Glutamatergic neuron (in vitro differentiated cells): Measurements from ENCODE around the gene ASTN2. TPM values are rescaled to one million over a fixed set of nuclear protein-coding genes. Genes with fewer than 3 reads are reported as not detected.

Experiments used
- DNase-seq: peaks from one replicate; pipeline ENCODE4 v3.0.0; 2022
- H3K27ac Mint-ChIP-seq: one replicate; pipeline ENCODE4 v1.8.0; 2020; ENCODE audit warnings: mild to moderate bottlenecking, mixed read lengths, inconsistent platforms; ENCODE audit not compliant: unreplicated experiment
- H3K27me3 Mint-ChIP-seq: one replicate; pipeline ENCODE4 v1.8.0; 2020; ENCODE audit warnings: mild to moderate bottlenecking, moderate library complexity, mixed read lengths, inconsistent platforms; ENCODE audit not compliant: unreplicated experiment
- H3K36me3 Mint-ChIP-seq: one replicate; pipeline ENCODE4 v1.8.0; 2020; ENCODE audit warnings: mild to moderate bottlenecking, mixed read lengths, inconsistent platforms; ENCODE audit not compliant: unreplicated experiment
- H3K4me1 Mint-ChIP-seq: one replicate; pipeline ENCODE4 v1.8.0; 2020; ENCODE audit warnings: mild to moderate bottlenecking, low read depth, mixed read lengths, inconsistent platforms; ENCODE audit not compliant: unreplicated experiment
- H3K4me3 Mint-ChIP-seq: one replicate; pipeline ENCODE4 v1.8.0; 2020; ENCODE audit warnings: mild to moderate bottlenecking, mixed read lengths, inconsistent platforms; ENCODE audit not compliant: unreplicated experiment
- H3K9me3 Mint-ChIP-seq: one replicate; pipeline ENCODE4 v1.8.0; 2020; ENCODE audit warnings: mild to moderate bottlenecking, moderate library complexity, mixed read lengths, inconsistent platforms; ENCODE audit not compliant: unreplicated experiment
- total RNA-seq: library from RNA; stranded (reverse); fragmentation: NEBNext Ultra II Directional; extraction: Animal tissue kit (Norgen Biotek cat#: 25700); gene quantifications from one replicate; pipeline ENCODE4 v1.2.1, GENCODE V29; 2021; ENCODE audit not compliant: unreplicated experiment
- TF ChIP-seq, protein P1 (sequence below): fragments of 200-600 bp; sonication (generic); IDR thresholded peaks from one replicate; pipeline ENCODE4 v1.5.0; 2021; ENCODE audit not compliant: partially characterized antibody, unreplicated experiment

The ASTN2 gene
- total RNA-seq, 1 donor from 2014 or later, result 134 TPM

GRCh38 chr9:117187498-117187897, 227.4 kb downstream of the ASTN2 start:
- TF ChIP-seq, protein P1, sequence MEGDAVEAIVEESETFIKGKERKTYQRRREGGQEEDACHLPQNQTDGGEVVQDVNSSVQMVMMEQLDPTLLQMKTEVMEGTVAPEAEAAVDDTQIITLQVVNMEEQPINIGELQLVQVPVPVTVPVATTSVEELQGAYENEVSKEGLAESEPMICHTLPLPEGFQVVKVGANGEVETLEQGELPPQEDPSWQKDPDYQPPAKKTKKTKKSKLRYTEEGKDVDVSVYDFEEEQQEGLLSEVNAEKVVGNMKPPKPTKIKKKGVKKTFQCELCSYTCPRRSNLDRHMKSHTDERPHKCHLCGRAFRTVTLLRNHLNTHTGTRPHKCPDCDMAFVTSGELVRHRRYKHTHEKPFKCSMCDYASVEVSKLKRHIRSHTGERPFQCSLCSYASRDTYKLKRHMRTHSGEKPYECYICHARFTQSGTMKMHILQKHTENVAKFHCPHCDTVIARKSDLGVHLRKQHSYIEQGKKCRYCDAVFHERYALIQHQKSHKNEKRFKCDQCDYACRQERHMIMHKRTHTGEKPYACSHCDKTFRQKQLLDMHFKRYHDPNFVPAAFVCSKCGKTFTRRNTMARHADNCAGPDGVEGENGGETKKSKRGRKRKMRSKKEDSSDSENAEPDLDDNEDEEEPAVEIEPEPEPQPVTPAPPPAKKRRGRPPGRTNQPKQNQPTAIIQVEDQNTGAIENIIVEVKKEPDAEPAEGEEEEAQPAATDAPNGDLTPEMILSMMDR, result no peak
- no peak for DNase-seq
- Mint-ChIP-seq H3K36me3 (no peaks in the 10 kb centered on the region), H3K27me3 (peaks cover 8% of the 10 kb centered on the region), H3K27ac (no peak overlapping the region), H3K4me1 (peaks cover 38% of the 10 kb centered on the region), H3K4me3 (no peak overlapping the region), H3K9me3 (peaks cover 6% of the 10 kb centered on the region)

GRCh38 chr9:117184173-117184572, 230.7 kb downstream of the ASTN2 start:
- peaks cover 36% of the 10 kb centered on the region for H3K4me1 Mint-ChIP-seq
- peak; percentile 34 for DNase-seq
- peaks cover 10% of the 10 kb centered on the region for H3K9me3 Mint-ChIP-seq
- H3K27ac Mint-ChIP-seq, result peak overlapping the region; percentile 85
- H3K4me3 Mint-ChIP-seq, result peak overlapping the region; percentile 14
- peaks cover 7% of the 10 kb centered on the region for H3K27me3 Mint-ChIP-seq
- TF ChIP-seq, protein P1, result no peak
- peaks cover 11% of the 10 kb centered on the region for H3K36me3 Mint-ChIP-seq

GRCh38 chr9:117182046-117182445, 232.8 kb downstream of the ASTN2 start:
- H3K4me1 Mint-ChIP-seq, result peaks cover 42% of the 10 kb centered on the region
- H3K36me3 Mint-ChIP-seq, result peaks cover 11% of the 10 kb centered on the region
- peaks cover 7% of the 10 kb centered on the region for H3K27me3 Mint-ChIP-seq
- no peak overlapping the region for H3K4me3 Mint-ChIP-seq
- DNase-seq, result no peak
- peaks cover 9% of the 10 kb centered on the region for H3K9me3 Mint-ChIP-seq
- no peak overlapping the region for H3K27ac Mint-ChIP-seq
- TF ChIP-seq, protein P1, result no peak

DNA sequence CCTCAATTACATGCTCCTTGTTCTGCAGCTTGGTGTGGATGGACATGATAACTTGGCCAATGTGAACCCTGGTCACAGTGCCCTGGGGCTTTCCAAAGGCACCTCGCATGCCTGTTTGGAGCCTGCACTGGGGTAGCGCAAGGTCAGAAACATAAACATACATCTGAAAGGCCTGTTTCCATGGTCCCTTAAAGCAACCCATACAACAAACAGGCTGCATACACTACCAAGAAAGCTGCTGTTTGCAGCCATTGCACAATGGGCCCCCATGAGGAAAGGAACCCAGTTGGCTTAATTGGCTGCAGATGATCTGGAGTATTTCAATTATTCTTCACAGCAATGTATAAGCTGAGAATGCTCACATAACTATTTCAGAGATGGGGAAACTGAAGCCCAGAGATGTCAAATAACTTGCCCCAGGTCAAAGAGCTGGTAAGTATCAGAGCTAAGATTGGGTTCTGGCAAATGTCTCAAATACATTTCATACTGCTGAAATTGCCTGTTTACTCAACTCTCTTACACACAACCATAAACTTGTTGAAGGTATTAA, 233.9 kb downstream of the ASTN2 start:
- Mint-ChIP-seq H3K27me3 (peaks cover 7% of the 10 kb centered on the region), H3K4me1 (peaks cover 42% of the 10 kb centered on the region), H3K36me3 (peaks cover 11% of the 10 kb centered on the region), H3K4me3 (no peak overlapping the region), H3K27ac (no peak overlapping the region), H3K9me3 (peaks cover 9% of the 10 kb centered on the region)
- TF ChIP-seq, protein P1, result no peak
- DNase-seq, result no peak

DNA sequence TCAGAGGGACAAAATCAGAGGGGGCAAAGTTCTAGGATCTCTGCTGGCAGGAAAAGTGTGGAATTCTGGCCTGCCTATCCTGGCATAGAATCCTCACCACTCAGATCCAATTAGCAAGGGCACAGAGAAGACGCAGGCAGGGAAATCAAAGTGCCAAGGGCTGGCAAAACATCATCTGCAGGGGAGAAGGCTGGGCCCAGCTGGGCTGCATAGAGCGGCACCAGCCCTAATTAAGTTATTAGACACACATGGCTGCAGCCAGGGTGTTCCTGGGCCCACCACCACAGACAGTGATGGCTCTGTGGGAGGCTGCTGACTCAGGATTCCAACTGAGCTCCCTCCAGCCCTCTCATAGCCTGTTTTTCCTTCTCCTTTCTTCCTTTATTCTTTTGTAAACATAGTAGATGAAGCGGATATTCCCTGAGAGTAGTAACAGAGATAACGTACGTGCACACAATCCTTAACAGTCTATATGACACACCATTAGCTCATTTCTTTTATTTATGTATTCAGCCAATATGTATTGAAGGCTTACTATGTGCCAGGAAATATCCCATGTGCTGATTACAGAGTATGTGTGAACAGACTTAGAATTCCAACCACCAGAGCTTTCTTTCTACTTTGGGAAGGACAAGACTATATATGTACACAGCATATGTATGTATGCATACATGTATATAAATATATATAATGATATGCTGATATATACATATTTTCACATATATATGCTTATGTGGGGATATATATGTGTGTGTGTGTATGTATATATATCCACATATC, 236.1 kb downstream of the ASTN2 start:
- TF ChIP-seq, protein P1, result no peak
- Mint-ChIP-seq H3K9me3 (peaks cover 9% of the 10 kb centered on the region), H3K4me3 (no peak overlapping the region), H3K27ac (peak overlapping the region; percentile 10), H3K4me1 (peaks cover 27% of the 10 kb centered on the region), H3K36me3 (peaks cover 11% of the 10 kb centered on the region), H3K27me3 (peaks cover 4% of the 10 kb centered on the region)
- peak; percentile 29 for DNase-seq
